Nephron (organoid): ENCODE measurements around the gene GALNT1.

Experiments used
- H3K27ac Mint-ChIP-seq, 3 experiments: 2 replicates each; pipeline ENCODE4 v1.8.0; 2020; ENCODE audit warnings: mixed read lengths in 3 of 3, mild to moderate bottlenecking in 2 of 3, moderate library complexity in 1 of 3
- H3K27me3 Mint-ChIP-seq: 2 replicates; pipeline ENCODE4 v1.8.0; 2021; ENCODE audit warnings: low read depth, mild to moderate bottlenecking, moderate library complexity, mixed read lengths
- H3K36me3 Mint-ChIP-seq: 2 replicates; pipeline ENCODE4 v1.8.0; 2020; ENCODE audit warnings: low read depth, mixed read lengths
- H3K4me1 Mint-ChIP-seq: 2 replicates; pipeline ENCODE4 v1.8.0; 2020; ENCODE audit warnings: mixed read lengths
- H3K4me3 Mint-ChIP-seq, 3 experiments: 2 replicates each; pipeline ENCODE4 v1.8.0; 2020; ENCODE audit warnings: mild to moderate bottlenecking in 3 of 3, mixed read lengths in 3 of 3, moderate library complexity in 2 of 3
- H3K9me3 Mint-ChIP-seq: 2 replicates; pipeline ENCODE4 v1.8.0; 2020; ENCODE audit warnings: mixed read lengths
- CTCF ChIP-seq, 3 experiments: fragments of 200-600 bp; sonication (generic); IDR thresholded peaks; one replicate each; pipeline ENCODE4 v1.5.0; 2021; ENCODE audit warnings: antibody characterized with exemption in 3 of 3; ENCODE audit not compliant: unreplicated experiment in 3 of 3

The GALNT1 gene

GRCh38 chr18:35746826-35747339 is 165.3 kb downstream of the GALNT1 start:
- H3K4me1 Mint-ChIP-seq, result no peaks in the 10 kb centered on the region

GRCh38 chr18:35747894-35748472 is 166.4 kb downstream of the GALNT1 start:
- Mint-ChIP-seq H3K27me3 (peaks cover 9% of the 10 kb centered on the region), H3K4me3 (no peak overlapping the region)

More at GRCh38 chr18:35746826-35747339, 165.3 kb downstream of the GALNT1 start:
- Mint-ChIP-seq H3K4me3 (no peak overlapping the region), H3K9me3 (no peaks in the 10 kb centered on the region), H3K27me3 (peaks cover 2% of the 10 kb centered on the region), H3K27ac (no peak overlapping the region), H3K36me3 (no peaks in the 10 kb centered on the region)
- TF ChIP-seq CTCF (IDR thresholded peaks at IDR 0.05; ENCODE audit: unreplicated experiment in 3 of 3), result no peak

GRCh38 chr18:35749701-35750100 is 168.2 kb downstream of the GALNT1 start:
- H3K9me3 Mint-ChIP-seq, result no peaks in the 10 kb centered on the region
- peaks cover 9% of the 10 kb centered on the region for H3K27me3 Mint-ChIP-seq
- TF ChIP-seq CTCF (IDR thresholded peaks at IDR 0.05; ENCODE audit: unreplicated experiment in 3 of 3), result no peak
- H3K27ac Mint-ChIP-seq, result no peak overlapping the region
- no peak overlapping the region for H3K4me3 Mint-ChIP-seq
- H3K4me1 Mint-ChIP-seq, result no peaks in the 10 kb centered on the region
- no peaks in the 10 kb centered on the region for H3K36me3 Mint-ChIP-seq

More at GRCh38 chr18:35747894-35748472, 166.4 kb downstream of the GALNT1 start:
- H3K4me1 Mint-ChIP-seq, result no peaks in the 10 kb centered on the region
- no peak overlapping the region for H3K27ac Mint-ChIP-seq
- TF ChIP-seq CTCF (IDR thresholded peaks at IDR 0.05; ENCODE audit: unreplicated experiment in 3 of 3), result no peak
- H3K9me3 Mint-ChIP-seq, result no peaks in the 10 kb centered on the region
- no peaks in the 10 kb centered on the region for H3K36me3 Mint-ChIP-seq

GRCh38 chr18:35750929-35751328 is 169.4 kb downstream of the GALNT1 start:
- Mint-ChIP-seq H3K27ac (no peak overlapping the region), H3K27me3 (peaks cover 16% of the 10 kb centered on the region), H3K4me3 (no peak overlapping the region), H3K9me3 (no peaks in the 10 kb centered on the region), H3K4me1 (no peaks in the 10 kb centered on the region), H3K36me3 (no peaks in the 10 kb centered on the region)
- TF ChIP-seq CTCF (IDR thresholded peaks at IDR 0.05; ENCODE audit: unreplicated experiment in 3 of 3), result no peak

GRCh38 chr18:35753306-35753910 is 171.9 kb downstream of the GALNT1 start:
- Mint-ChIP-seq H3K27ac (no peak overlapping the region), H3K9me3 (peaks cover 10% of the 10 kb centered on the region), H3K4me3 (no peak overlapping the region), H3K4me1 (no peaks in the 10 kb centered on the region), H3K36me3 (no peaks in the 10 kb centered on the region), H3K27me3 (peaks cover 16% of the 10 kb centered on the region)
- TF ChIP-seq CTCF (IDR thresholded peaks at IDR 0.05; ENCODE audit: unreplicated experiment in 3 of 3), result no peak

- Mint-ChIP-seq H3K27me3 (peaks cover 16% of the 10 kb centered on the region), H3K27ac (no peak overlapping the region), H3K9me3 (peaks cover 11% of the 10 kb centered on the region), H3K4me3 (no peak overlapping the region), H3K4me1 (no peaks in the 10 kb centered on the region), H3K36me3 (no peaks in the 10 kb centered on the region)
- no peak for TF ChIP-seq CTCF (IDR thresholded peaks at IDR 0.05; ENCODE audit: unreplicated experiment in 3 of 3)
Measured at GRCh38 chr18:35754464-35754863, 172.9 kb downstream of the GALNT1 start.
